ENCODE data around the gene H1-8. TPM values are rescaled to one million over a fixed set of nuclear protein-coding genes. Genes with fewer than 3 reads are reported as not detected.

H1-8 gene
- total and polyA plus RNA-seq, 12 donors, result not detected

DNA sequence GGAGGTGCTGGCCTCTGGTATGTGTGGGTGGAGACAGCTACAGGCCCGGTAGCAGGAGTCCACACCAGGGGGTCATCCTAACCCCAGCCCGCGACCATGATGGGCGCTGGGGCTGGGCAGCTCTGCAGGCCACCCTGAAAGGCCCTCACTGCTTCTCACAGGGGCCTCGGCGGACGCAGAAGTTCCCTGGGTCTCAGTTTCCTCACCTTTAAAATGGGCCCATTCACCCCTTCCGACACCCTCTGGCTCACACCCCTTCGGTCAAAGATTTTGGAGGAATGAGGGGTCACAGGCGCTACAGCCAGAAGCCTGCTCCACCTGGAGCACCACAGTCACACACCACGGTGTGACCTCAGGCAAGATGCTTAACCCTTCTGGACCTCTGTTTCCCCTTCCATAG is 55.5 kb downstream of the H1-8 start:
- Histone ChIP-seq H3K36me3 (peaks cover 0 to 16% (median 0%) of the 10 kb centered on the region in 9 donors), H3K27me3 (no peaks in the 10 kb centered on the region), H3K4me1 (peaks cover 38 to 100% (median 95%) of the 10 kb centered on the region in 9 donors), H3K9me3 (no peaks in the 10 kb centered on the region), H3K4me3 (peak overlapping the region in 6 of 10 donors; percentile 15 to 66 (median 34)), H3K27ac (peak overlapping the region; percentile 50 to 99 (median 92))
- DNase-seq (no peak), ATAC-seq (no peak)
- intact Hi-C loops (cut with DNase I), result loop anchor here in 4 of 10 donors (5.0 to 10.0 kb wide), 4 partner anchors 36 to 106 kb away; no protein-coding TSS in a partner anchor
- TF ChIP-seq, protein P1, sequence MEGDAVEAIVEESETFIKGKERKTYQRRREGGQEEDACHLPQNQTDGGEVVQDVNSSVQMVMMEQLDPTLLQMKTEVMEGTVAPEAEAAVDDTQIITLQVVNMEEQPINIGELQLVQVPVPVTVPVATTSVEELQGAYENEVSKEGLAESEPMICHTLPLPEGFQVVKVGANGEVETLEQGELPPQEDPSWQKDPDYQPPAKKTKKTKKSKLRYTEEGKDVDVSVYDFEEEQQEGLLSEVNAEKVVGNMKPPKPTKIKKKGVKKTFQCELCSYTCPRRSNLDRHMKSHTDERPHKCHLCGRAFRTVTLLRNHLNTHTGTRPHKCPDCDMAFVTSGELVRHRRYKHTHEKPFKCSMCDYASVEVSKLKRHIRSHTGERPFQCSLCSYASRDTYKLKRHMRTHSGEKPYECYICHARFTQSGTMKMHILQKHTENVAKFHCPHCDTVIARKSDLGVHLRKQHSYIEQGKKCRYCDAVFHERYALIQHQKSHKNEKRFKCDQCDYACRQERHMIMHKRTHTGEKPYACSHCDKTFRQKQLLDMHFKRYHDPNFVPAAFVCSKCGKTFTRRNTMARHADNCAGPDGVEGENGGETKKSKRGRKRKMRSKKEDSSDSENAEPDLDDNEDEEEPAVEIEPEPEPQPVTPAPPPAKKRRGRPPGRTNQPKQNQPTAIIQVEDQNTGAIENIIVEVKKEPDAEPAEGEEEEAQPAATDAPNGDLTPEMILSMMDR (IDR thresholded peaks at IDR 0.05), result no peak
- 75 to 78% methylated on average over 11 of the region's 11 CpGs for WGBS, 2 donors

DNA sequence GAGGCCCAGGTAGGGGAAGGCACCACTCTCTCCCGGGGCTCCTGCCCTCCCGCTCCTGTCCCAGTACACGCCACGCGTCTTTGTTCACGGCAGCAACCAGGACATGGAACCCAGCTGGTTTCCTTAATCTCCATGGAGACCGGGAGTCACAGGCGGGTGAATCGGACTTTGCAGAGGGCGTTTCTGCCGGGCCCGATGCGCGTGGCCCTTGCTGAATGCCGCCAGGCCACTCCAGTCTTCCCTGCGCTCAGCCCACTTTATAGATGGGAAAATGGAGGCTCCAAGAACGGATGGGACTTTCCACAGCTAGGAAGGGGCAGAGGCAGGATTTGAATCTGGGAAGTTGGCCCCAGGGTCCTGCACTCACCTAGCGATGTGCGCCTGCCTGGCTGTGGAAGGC is 56.1 kb downstream of the H1-8 start:
- no peaks in the 10 kb centered on the region for H3K9me3 ChIP-seq
- H3K27ac ChIP-seq, result peak overlapping the region; percentile 50 to 99 (median 92)
- DNase-seq (no peak), ATAC-seq (no peak)
- H3K36me3 ChIP-seq, result peaks cover 0 to 16% (median 0%) of the 10 kb centered on the region in 9 donors
- 51 to 67% methylated on average over 19 of the region's 19 CpGs for WGBS, 2 donors
- intact Hi-C loops (cut with DNase I), result loop anchor here in 4 of 10 donors (5.0 to 10.0 kb wide), 4 partner anchors 37 to 107 kb away; no protein-coding TSS in a partner anchor
- H3K4me3 ChIP-seq, result peak overlapping the region in 7 of 10 donors; percentile 11 to 66 (median 32)
- peaks cover 38 to 100% (median 95%) of the 10 kb centered on the region in 9 donors for H3K4me1 ChIP-seq
- TF ChIP-seq, protein P1 (IDR thresholded peaks at IDR 0.05), result no peak
- no peaks in the 10 kb centered on the region for H3K27me3 ChIP-seq

DNA sequence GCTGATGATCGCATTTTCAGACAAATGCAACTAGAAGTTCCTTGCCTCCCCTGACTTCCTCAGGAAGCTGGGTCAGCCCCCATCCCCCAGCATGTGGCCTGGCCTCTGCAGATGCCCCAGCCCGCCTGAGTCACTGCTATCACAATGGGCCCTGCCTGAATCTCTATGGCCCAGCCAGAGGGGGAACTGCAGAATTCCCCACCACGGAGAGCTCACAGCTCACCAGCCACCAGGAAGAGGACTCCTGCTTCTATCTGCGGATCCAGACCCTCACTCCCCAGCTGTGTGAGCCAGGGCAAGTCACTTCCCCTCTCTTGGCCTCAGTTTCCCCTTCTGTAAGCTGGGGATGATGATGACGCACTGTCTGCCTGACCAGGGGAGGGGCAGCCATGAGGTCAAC is 56.6 kb downstream of the H1-8 start:
- peak overlapping the region; percentile 50 to 99 (median 92) for H3K27ac ChIP-seq
- 43 to 49% methylated on average over 5 of the region's 5 CpGs for WGBS, 2 donors
- peaks cover 0 to 2% (median 0%) of the 10 kb centered on the region in 7 donors for H3K27me3 ChIP-seq
- peak in 1 of 2 donors; percentile 74 for DNase-seq
- peak in 5 of 8 donors; percentile 11 to 39 (median 30) for ATAC-seq
- peaks cover 38 to 100% (median 95%) of the 10 kb centered on the region in 9 donors for H3K4me1 ChIP-seq
- intact Hi-C loops (cut with DNase I), result loop anchor here in 6 of 10 donors (5.0 to 10.0 kb wide), 5 partner anchors 37 to 107 kb away; no protein-coding TSS in a partner anchor
- H3K36me3 ChIP-seq, result peaks cover 0 to 16% (median 0%) of the 10 kb centered on the region in 9 donors
- TF ChIP-seq, protein P1 (IDR thresholded peaks at IDR 0.05), result no peak
- peak overlapping the region in 7 of 10 donors; percentile 0 to 66 (median 32) for H3K4me3 ChIP-seq
- H3K9me3 ChIP-seq, result no peaks in the 10 kb centered on the region

DNA sequence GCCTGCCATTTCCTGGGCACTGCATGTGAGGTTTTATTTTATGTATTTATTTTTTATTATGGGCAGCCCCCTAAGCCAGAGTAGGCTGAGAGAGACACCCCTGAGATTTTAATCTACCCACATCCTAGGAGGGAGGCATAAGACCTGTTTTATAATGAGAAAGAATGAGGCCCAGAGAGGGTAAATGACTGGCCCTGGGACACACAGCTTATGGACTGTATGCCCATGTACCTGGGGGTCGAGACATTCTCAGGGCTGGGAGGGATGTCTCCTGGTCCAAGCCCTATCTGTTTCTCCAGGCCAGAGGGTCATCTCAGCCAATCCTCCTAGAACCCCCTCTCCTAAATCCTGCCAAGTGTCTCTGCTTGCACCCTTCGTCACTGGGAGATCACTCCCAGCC is 57.4 kb downstream of the H1-8 start:
- intact Hi-C loops (cut with DNase I), result loop anchor here in 3 of 10 donors (5.0 kb wide), 2 partner anchors 38 to 93 kb away; no protein-coding TSS in a partner anchor
- Histone ChIP-seq H3K4me3 (peak overlapping the region in 6 of 10 donors; percentile 15 to 66 (median 34)), H3K9me3 (no peaks in the 10 kb centered on the region), H3K4me1 (peaks cover 32 to 94% (median 90%) of the 10 kb centered on the region in 9 donors), H3K27ac (peak overlapping the region in 9 of 10 donors; percentile 86 to 99 (median 92)), H3K36me3 (peaks cover 0 to 16% (median 0%) of the 10 kb centered on the region in 9 donors), H3K27me3 (peaks cover 0 to 8% (median 0%) of the 10 kb centered on the region in 7 donors)
- DNase-seq, result no peak
- WGBS, 2 donors, result 71 to 80% methylated on average over 2 of the region's 2 CpGs
- TF ChIP-seq, protein P1 (IDR thresholded peaks at IDR 0.05), result no peak
- no peak for ATAC-seq

Other genes with a start within 250 kb of the H1-8 start
- under 1 TPM in 4 of 10 donors, not detected in 6; 0.15 to 0.23 (median 0.16) TPM for gene EFCAB12, start 114.5 kb upstream of the H1-8 start, total RNA-seq
- under 1 TPM in 1 of 2 donors, not detected in 1; 0.10 TPM for gene EFCAB12, start 114.5 kb upstream of the H1-8 start, polyA plus RNA-seq
- gene MBD4, start 103.2 kb upstream of the H1-8 start, total RNA-seq, result 10 to 100 TPM; 16.4 to 31.9 (median 19.2) TPM
- 10 to 100 TPM; 11.1 to 37.8 TPM for gene MBD4, start 103.2 kb upstream of the H1-8 start, polyA plus RNA-seq
- gene IFT122, start 103.0 kb upstream of the H1-8 start, total RNA-seq, result 10 to 100 TPM; 12.4 to 23.9 (median 16.8) TPM
- 10 to 100 TPM in 1 of 2 donors, 1 to 10 TPM in 1; 9.7 to 29.1 TPM for gene IFT122, start 103.0 kb upstream of the H1-8 start, polyA plus RNA-seq
- gene RHO, start 14.5 kb upstream of the H1-8 start, total RNA-seq, result not detected
- not detected for gene RHO, start 14.5 kb upstream of the H1-8 start, polyA plus RNA-seq
- 100 to 1,000 TPM in 1 of 10 donors, 10 to 100 TPM in 9; 40.9 to 106 (median 62.8) TPM for gene PLXND1, start 63.5 kb downstream of the H1-8 start, total RNA-seq
- gene PLXND1, start 63.5 kb downstream of the H1-8 start, polyA plus RNA-seq, result 100 to 1,000 TPM in 1 of 2 donors, 10 to 100 TPM in 1; 71.2 to 169 TPM

All from heart right ventricle (tissue), 16 donors.